Hepatocyte (in vitro differentiated cells): ENCODE measurements around the gene COMMD3. TPM values are rescaled to one million over a fixed set of nuclear protein-coding genes. Genes with fewer than 3 reads are reported as not detected.

Experiments
- DNase-seq: peaks from one replicate; pipeline ENCODE4 v3.0.0-alpha.2; 2016; ENCODE audit warnings: low spot score
- H2AFZ ChIP-seq: fragments of 200-600 bp; sonication (generic); 2 replicates; pipeline ENCODE4 v1.6.0; 2016; ENCODE audit warnings: antibody characterized with exemption, mild to moderate bottlenecking
- H3K27ac ChIP-seq: fragments of 200-600 bp; sonication (generic); 2 replicates; pipeline ENCODE4 v1.5.1; 2016; ENCODE audit warnings: mild to moderate bottlenecking
- H3K27me3 ChIP-seq: fragments of 200-600 bp; sonication (generic); 2 replicates; pipeline ENCODE4 v1.6.1; 2016
- H3K36me3 ChIP-seq: fragments of 200-600 bp; sonication (generic); replicated peaks from 2 replicates; pipeline ENCODE4 v1.5.1; 2016; ENCODE audit warnings: low read depth; ENCODE audit not compliant: insufficient read depth
- H3K4me1 ChIP-seq: fragments of 200-600 bp; sonication (generic); 2 replicates; pipeline ENCODE4 v1.5.1; 2016; ENCODE audit warnings: mild to moderate bottlenecking, moderate library complexity; ENCODE audit not compliant: insufficient read depth
- H3K4me2 ChIP-seq: fragments of 200-600 bp; sonication (generic); 2 replicates; pipeline ENCODE4 v1.6.0; 2016
- H3K4me3 ChIP-seq: fragments of 200-600 bp; sonication (generic); 2 replicates; pipeline ENCODE4 v1.5.1; 2016; ENCODE audit warnings: mild to moderate bottlenecking
- H3K79me2 ChIP-seq: fragments of 200-600 bp; sonication (generic); 2 replicates; pipeline ENCODE4 v1.6.0; 2017; ENCODE audit warnings: mild to moderate bottlenecking
- H3K9me2 ChIP-seq: fragments of 200-600 bp; sonication (generic); replicated peaks from 2 replicates; pipeline ENCODE4 v1.6.0; 2017; ENCODE audit warnings: mild to moderate bottlenecking; ENCODE audit not compliant: insufficient read depth
- H3K9me3 ChIP-seq: fragments of 200-600 bp; sonication (generic); 2 replicates; pipeline ENCODE4 v1.5.1; 2016; ENCODE audit warnings: low read depth, mild to moderate bottlenecking
- H4K20me1 ChIP-seq: fragments of 200-600 bp; sonication (generic); 2 replicates; pipeline ENCODE4 v1.6.0; 2016; ENCODE audit warnings: mild to moderate bottlenecking; ENCODE audit not compliant: insufficient read depth, poor library complexity, severe bottlenecking
- EZH2 ChIP-seq: fragments of 200-600 bp; sonication (generic); IDR thresholded peaks from 2 replicates; pipeline ENCODE4 v1.6.1; 2016; ENCODE audit warnings: antibody characterized with exemption, mild to moderate bottlenecking, borderline replicate concordance
- EZH2phosphoT487 ChIP-seq: fragments of 200-600 bp; sonication (generic); IDR thresholded peaks from one replicate; pipeline ENCODE4 v1.6.1; 2018; ENCODE audit warnings: antibody characterized with exemption, mild to moderate bottlenecking, low read depth, moderate library complexity; ENCODE audit not compliant: unreplicated experiment, severe bottlenecking
- WGBS: methylation state at CpG from one replicate; pipeline ENCODE4 v1.1.6; 2016; ENCODE audit warnings: low lambda C conversion rate; ENCODE audit errors: missing lambda C conversion rate; 5-methylcytosine and 5-hydroxymethylcytosine counted together
- polyA plus RNA-seq: library from polyadenylated mRNA; unstranded; fragments of >200 nt; fragmentation: Nextera tagmentation; extraction: Ambion mirVana; gene quantifications from 2 replicates; pipeline ENCODE4 v1.2.1, GENCODE V29; 2016
- total RNA-seq: library from RNA; depleted of rRNA; stranded (reverse); fragments of >200 nt; gene quantifications from 2 replicates; pipeline ENCODE4 v1.2.3, GENCODE V29; 2014
- TF ChIP-seq, protein P1 (sequence below): fragments of 200-600 bp; sonication (generic); IDR thresholded peaks from 2 replicates; pipeline ENCODE4 v1.5.1; 2016; ENCODE audit warnings: antibody characterized with exemption, mild to moderate bottlenecking; ENCODE audit not compliant: poor library complexity

COMMD3 gene
- total and polyA plus RNA-seq, 2 experiments from 2014 or later: 55.1 to 92.3 TPM

DNA sequence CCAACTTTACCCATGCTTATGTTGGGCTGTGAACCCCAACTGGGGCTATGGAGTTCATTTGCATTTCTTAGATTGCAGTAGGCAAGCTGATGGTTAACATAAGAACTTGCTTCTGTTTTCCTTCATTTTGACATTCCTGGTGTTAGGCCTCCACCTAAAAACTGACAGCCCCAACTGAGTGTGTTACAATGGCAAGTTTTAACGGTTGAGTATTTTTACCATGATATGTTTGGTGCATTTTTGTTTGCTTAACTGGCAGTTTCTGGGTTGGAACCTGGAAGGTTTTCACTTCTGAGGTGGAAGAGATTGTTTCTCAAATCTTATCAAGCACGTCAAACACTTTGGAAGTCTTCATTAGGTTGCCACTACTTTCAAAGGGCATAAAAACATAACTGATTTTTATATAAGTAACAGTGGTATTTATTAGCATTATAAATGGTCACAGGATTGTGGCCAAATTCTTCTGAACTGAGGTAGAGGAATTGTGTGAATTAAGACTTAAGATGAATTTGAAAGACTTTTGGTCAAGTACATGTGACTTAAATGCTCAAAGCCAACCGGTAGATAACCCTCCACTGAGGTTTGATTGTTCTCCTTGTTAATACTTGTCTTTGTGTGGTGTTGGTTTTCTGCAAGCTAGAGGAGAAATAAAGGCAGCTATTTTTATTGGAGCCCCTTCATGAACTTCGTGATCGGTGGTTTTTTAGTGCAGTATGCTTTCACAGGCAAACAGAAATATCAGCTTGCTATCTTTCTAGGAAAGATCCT is 7.5 kb downstream of the COMMD3 start:
- Histone ChIP-seq H3K27ac (no peak overlapping the region), H3K4me2 (peak overlapping the region; percentile 95), H3K9me2 (no peaks in the 10 kb centered on the region), H3K36me3 (no peaks in the 10 kb centered on the region), H3K4me3 (no peak overlapping the region), H2AFZ (no peak overlapping the region), H3K4me1 (peaks cover 26% of the 10 kb centered on the region), H3K27me3 (peaks cover 33% of the 10 kb centered on the region), H4K20me1 (peaks cover 40% of the 10 kb centered on the region), H3K79me2 (peaks cover 39% of the 10 kb centered on the region), H3K9me3 (no peaks in the 10 kb centered on the region)
- no peak for DNase-seq
- TF ChIP-seq EZH2: no peak
- WGBS: 64% methylated on average over 5 of the region's 5 CpGs

DNA sequence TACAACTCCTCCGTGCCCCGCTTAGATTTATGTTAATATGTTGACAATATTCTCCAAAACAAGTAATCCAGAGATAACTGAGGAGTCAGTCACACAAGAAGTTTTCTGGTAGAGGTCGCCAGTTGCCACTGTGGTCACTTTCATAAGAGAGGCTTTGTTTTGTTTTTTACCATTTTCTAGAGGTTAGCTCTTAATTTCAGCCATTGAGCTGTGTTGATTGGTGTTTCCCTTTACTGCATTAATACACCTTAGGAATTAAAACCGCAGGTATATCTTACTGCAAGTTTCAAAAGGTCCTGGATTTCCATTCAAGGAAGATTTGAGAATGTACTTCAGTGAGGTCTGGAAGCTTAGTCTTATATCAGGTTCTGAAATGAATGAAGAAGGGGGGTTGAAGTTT is 8.2 kb downstream of the COMMD3 start:
- H3K9me2 ChIP-seq: no peaks in the 10 kb centered on the region
- H3K4me1 ChIP-seq: peaks cover 26% of the 10 kb centered on the region
- H3K4me3 ChIP-seq: no peak overlapping the region
- 40% methylated on average over 4 of the region's 4 CpGs for WGBS
- H4K20me1 ChIP-seq: peaks cover 40% of the 10 kb centered on the region
- TF ChIP-seq, protein P1, sequence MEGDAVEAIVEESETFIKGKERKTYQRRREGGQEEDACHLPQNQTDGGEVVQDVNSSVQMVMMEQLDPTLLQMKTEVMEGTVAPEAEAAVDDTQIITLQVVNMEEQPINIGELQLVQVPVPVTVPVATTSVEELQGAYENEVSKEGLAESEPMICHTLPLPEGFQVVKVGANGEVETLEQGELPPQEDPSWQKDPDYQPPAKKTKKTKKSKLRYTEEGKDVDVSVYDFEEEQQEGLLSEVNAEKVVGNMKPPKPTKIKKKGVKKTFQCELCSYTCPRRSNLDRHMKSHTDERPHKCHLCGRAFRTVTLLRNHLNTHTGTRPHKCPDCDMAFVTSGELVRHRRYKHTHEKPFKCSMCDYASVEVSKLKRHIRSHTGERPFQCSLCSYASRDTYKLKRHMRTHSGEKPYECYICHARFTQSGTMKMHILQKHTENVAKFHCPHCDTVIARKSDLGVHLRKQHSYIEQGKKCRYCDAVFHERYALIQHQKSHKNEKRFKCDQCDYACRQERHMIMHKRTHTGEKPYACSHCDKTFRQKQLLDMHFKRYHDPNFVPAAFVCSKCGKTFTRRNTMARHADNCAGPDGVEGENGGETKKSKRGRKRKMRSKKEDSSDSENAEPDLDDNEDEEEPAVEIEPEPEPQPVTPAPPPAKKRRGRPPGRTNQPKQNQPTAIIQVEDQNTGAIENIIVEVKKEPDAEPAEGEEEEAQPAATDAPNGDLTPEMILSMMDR: no peak
- no peak for TF ChIP-seq EZH2phosphoT487
- no peak for TF ChIP-seq EZH2
- no peak overlapping the region for H2AFZ ChIP-seq
- H3K27ac ChIP-seq: no peak overlapping the region
- peaks cover 27% of the 10 kb centered on the region for H3K27me3 ChIP-seq
- no peaks in the 10 kb centered on the region for H3K36me3 ChIP-seq
- peak overlapping the region; percentile 95 for H3K4me2 ChIP-seq
- DNase-seq: no peak
- H3K9me3 ChIP-seq: no peaks in the 10 kb centered on the region
- H3K79me2 ChIP-seq: peaks cover 33% of the 10 kb centered on the region

DNA sequence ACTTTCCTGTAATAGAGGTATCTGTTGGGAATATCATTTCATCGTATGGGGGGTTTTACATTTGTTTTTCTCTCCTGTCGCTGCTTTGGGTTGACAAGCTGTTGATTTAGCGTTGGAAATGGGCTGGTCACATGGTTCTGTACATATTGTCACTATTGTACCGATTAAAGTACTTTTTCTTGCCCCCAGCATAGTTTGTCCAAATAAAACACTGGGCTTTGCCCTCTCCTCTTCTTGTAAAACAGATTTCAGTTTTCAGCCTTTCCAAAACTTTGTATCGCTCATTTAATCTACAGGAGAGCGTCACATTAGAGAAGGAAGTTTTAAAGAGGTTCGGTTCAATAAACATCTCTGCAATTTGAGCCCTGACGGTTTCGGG is 8.7 kb downstream of the COMMD3 start:
- 4% methylated on average over 9 of the region's 9 CpGs for WGBS
- Histone ChIP-seq H3K27ac (no peak overlapping the region), H2AFZ (no peak overlapping the region)

DNA sequence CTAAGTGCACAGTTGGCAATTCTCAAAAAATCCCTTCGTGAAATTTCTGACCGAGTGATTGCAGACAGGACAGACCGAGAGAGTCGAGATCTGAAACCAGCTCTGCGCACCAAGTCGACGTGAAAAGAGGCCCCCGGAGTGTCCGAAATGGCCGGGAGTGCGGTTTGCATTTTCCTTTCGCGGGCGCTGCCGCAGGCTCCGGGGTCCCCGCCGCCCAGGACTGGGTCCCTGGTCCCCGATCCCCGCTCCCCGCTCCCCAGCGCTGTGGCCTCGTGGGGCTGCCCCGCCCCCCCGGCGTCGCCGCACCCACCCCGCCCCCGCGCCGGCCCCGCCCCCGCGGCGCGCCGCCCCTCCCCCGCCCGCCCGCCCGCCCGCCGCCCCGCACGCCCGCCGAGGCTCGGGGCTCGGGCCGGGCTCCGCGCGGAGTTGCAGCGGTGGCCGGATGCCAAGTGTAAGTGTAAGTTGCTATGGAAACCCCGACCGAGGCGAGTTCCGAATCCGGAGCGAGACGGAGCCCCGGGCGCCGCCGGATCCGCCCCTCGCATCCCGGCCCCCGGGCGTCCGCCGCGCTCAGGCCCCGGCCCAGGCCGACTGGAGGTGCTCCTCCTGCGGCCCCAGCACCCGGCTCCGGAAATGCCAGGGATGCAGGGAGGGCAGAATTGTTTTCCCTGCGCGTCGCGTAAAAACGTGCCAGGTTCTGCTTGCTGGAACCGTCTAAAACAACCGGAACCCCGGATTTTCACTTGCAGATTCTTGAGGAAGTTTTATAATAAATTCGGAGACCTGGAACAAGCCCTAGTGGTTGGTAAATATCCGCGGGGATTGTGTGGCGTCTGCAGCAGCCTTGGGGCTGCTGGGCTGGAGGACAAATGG is 9.3 kb downstream of the COMMD3 start:
- H2AFZ ChIP-seq: peak overlapping the region; percentile 81
- H3K4me3 ChIP-seq: peak overlapping the region; percentile 83
- 1% methylated on average over 31 of the region's 92 CpGs for WGBS
- H3K36me3 ChIP-seq: no peaks in the 10 kb centered on the region
- peaks cover 36% of the 10 kb centered on the region for H4K20me1 ChIP-seq
- peak overlapping the region; percentile 95 for H3K4me2 ChIP-seq
- peaks cover 27% of the 10 kb centered on the region for H3K27me3 ChIP-seq
- H3K79me2 ChIP-seq: peaks cover 33% of the 10 kb centered on the region
- H3K9me3 ChIP-seq: no peaks in the 10 kb centered on the region
- peak; percentile 85 for DNase-seq
- TF ChIP-seq EZH2 (no peak), EZH2phosphoT487 (no peak)
- TF ChIP-seq, protein P1: no peak
- H3K9me2 ChIP-seq: no peaks in the 10 kb centered on the region
- peak overlapping the region; percentile 63 for H3K27ac ChIP-seq
- peaks cover 26% of the 10 kb centered on the region for H3K4me1 ChIP-seq

More for the DNA sequence above, 8.7 kb downstream of the COMMD3 start:
- Histone ChIP-seq H3K79me2 (peaks cover 33% of the 10 kb centered on the region), H3K9me3 (no peaks in the 10 kb centered on the region), H3K27me3 (peaks cover 27% of the 10 kb centered on the region), H3K36me3 (no peaks in the 10 kb centered on the region), H3K4me2 (peak overlapping the region; percentile 95), H4K20me1 (peaks cover 36% of the 10 kb centered on the region), H3K4me1 (peaks cover 26% of the 10 kb centered on the region), H3K4me3 (peak overlapping the region; percentile 83), H3K9me2 (no peaks in the 10 kb centered on the region)
- no peak for DNase-seq
- TF ChIP-seq EZH2phosphoT487: no peak
